ENCODE data around the gene ALPP. TPM values are rescaled to one million over a fixed set of nuclear protein-coding genes. Genes with fewer than 3 reads are reported as not detected.

The ALPP gene
- total RNA-seq, 6 experiments from 2014 or later, result not detected

GRCh38 chr2:232347369-232347768, 31.2 kb upstream of the ALPP start:
- Mint-ChIP-seq H3K4me3 (no peak overlapping the region), H3K9me3 (no peaks in the 10 kb centered on the region), H3K27ac (no peak overlapping the region), H3K36me3 (ENCODE audit: low read depth) (no peaks in the 10 kb centered on the region), H3K4me1 (ENCODE audit: low read depth) (no peaks in the 10 kb centered on the region), H3K27me3 (ENCODE audit: insufficient read depth) (peaks cover 18% of the 10 kb centered on the region)
- DNase-seq, result no peak
- no peak for TF ChIP-seq CTCF (IDR thresholded peaks at IDR 0.05)

GRCh38 chr2:232348936-232349335, 29.6 kb upstream of the ALPP start:
- Mint-ChIP-seq H3K4me3 (no peak overlapping the region), H3K36me3 (ENCODE audit: low read depth) (no peaks in the 10 kb centered on the region), H3K9me3 (no peaks in the 10 kb centered on the region), H3K27ac (no peak overlapping the region), H3K4me1 (ENCODE audit: low read depth) (no peaks in the 10 kb centered on the region), H3K27me3 (ENCODE audit: insufficient read depth) (peaks cover 23% of the 10 kb centered on the region)
- no peak for DNase-seq
- no peak for TF ChIP-seq CTCF (IDR thresholded peaks at IDR 0.05)

- no peak for TF ChIP-seq CTCF (IDR thresholded peaks at IDR 0.05)
- no peak overlapping the region for H3K4me3 Mint-ChIP-seq
- H3K4me1 Mint-ChIP-seq (ENCODE audit: low read depth), result no peaks in the 10 kb centered on the region
- no peak for DNase-seq
- H3K27ac Mint-ChIP-seq, result no peak overlapping the region
- peaks cover 24% of the 10 kb centered on the region for H3K27me3 Mint-ChIP-seq (ENCODE audit: insufficient read depth)
- H3K9me3 Mint-ChIP-seq, result no peaks in the 10 kb centered on the region
- no peaks in the 10 kb centered on the region for H3K36me3 Mint-ChIP-seq (ENCODE audit: low read depth)
These were observed 29.0 kb upstream of the ALPP start for GRCh38 chr2:232349546-232349945.

- H3K4me3 Mint-ChIP-seq, result no peak overlapping the region
- H3K27ac Mint-ChIP-seq, result no peak overlapping the region
- no peaks in the 10 kb centered on the region for H3K4me1 Mint-ChIP-seq (ENCODE audit: low read depth)
- H3K36me3 Mint-ChIP-seq (ENCODE audit: low read depth), result no peaks in the 10 kb centered on the region
- TF ChIP-seq CTCF (IDR thresholded peaks at IDR 0.05), result no peak
- no peak for DNase-seq
- H3K27me3 Mint-ChIP-seq (ENCODE audit: insufficient read depth), result peaks cover 27% of the 10 kb centered on the region
- H3K9me3 Mint-ChIP-seq, result no peaks in the 10 kb centered on the region
These were observed 28.5 kb upstream of the ALPP start for GRCh38 chr2:232349946-232350635.

- peaks cover 29% of the 10 kb centered on the region for H3K27me3 Mint-ChIP-seq (ENCODE audit: insufficient read depth)
- no peak overlapping the region for H3K27ac Mint-ChIP-seq
- no peak for DNase-seq
- no peak for TF ChIP-seq CTCF (IDR thresholded peaks at IDR 0.05)
- H3K4me3 Mint-ChIP-seq, result no peak overlapping the region
- H3K36me3 Mint-ChIP-seq (ENCODE audit: low read depth), result no peaks in the 10 kb centered on the region
- no peaks in the 10 kb centered on the region for H3K9me3 Mint-ChIP-seq
- no peaks in the 10 kb centered on the region for H3K4me1 Mint-ChIP-seq (ENCODE audit: low read depth)
These were observed 27.5 kb upstream of the ALPP start for GRCh38 chr2:232350804-232351685.

All from HFFc6 (cell line).